Natural killer cell (primary cell): ENCODE results near the gene ZNF618. TPM values are rescaled to one million over a fixed set of nuclear protein-coding genes. Genes with fewer than 3 reads are reported as not detected.

Experiments used
- ATAC-seq, 3 donors: fragments of 150-1000 bp in 2 of 3; fragments of 200-7000 bp in 1 of 3; cut with Tn5 transposase; 1 replicate in 1 of 3; 2 replicates in 2 of 3; pipeline ENCODE4 v1.10.0; 2021; ENCODE audit warnings: mild to moderate bottlenecking in 2 of 3, moderate library complexity in 2 of 3
- DNase-seq, 2 donors: peaks; one replicate each; pipeline versions ENCODE4 v3.0.0 to v3.0.0-alpha.2; 2013 to 2021; ENCODE audit warnings: mixed read lengths in 1 of 2
- H3K27ac ChIP-seq: one replicate; pipeline ENCODE4 v1.5.1; 2013; ENCODE audit warnings: mild to moderate bottlenecking, low read length
- H3K27me3 ChIP-seq: one replicate; pipeline ENCODE4 v1.6.1; 2013; ENCODE audit warnings: low read length; ENCODE audit not compliant: control insufficient read depth, insufficient read depth
- H3K36me3 ChIP-seq: one replicate; pipeline ENCODE4 v1.6.1; 2013; ENCODE audit warnings: low read length; ENCODE audit not compliant: control insufficient read depth, insufficient read depth
- H3K4me1 ChIP-seq: one replicate; pipeline ENCODE4 v1.6.1; 2013; ENCODE audit warnings: low read length; ENCODE audit not compliant: control insufficient read depth, insufficient read depth
- H3K4me3 ChIP-seq: one replicate; pipeline ENCODE4 v1.5.1; 2013; ENCODE audit warnings: low read length
- H3K9me3 ChIP-seq: one replicate; pipeline ENCODE4 v1.6.1; 2013; ENCODE audit warnings: low read length; ENCODE audit not compliant: control insufficient read depth, insufficient read depth
- H3K27ac Mint-ChIP-seq, 2 donors: one replicate each; pipeline ENCODE4 v1.8.0; 2022; ENCODE audit warnings: mild to moderate bottlenecking in 2 of 2, mixed read lengths in 2 of 2, moderate library complexity in 1 of 2
- H3K27me3 Mint-ChIP-seq, 2 donors: one replicate each; pipeline ENCODE4 v1.8.0; 2022; ENCODE audit warnings: low read depth in 2 of 2, mixed read lengths in 2 of 2
- H3K36me3 Mint-ChIP-seq: one replicate; pipeline ENCODE4 v1.8.0; 2022; ENCODE audit warnings: mixed read lengths
- H3K4me1 Mint-ChIP-seq, 2 donors: one replicate each; pipeline ENCODE4 v1.8.0; 2022; ENCODE audit warnings: mixed read lengths in 2 of 2
- H3K4me3 Mint-ChIP-seq: one replicate; pipeline ENCODE4 v1.8.0; 2022; ENCODE audit warnings: mild to moderate bottlenecking, moderate library complexity, mixed read lengths
- H3K9me3 Mint-ChIP-seq, 2 donors: one replicate each; pipeline ENCODE4 v1.8.0; 2022; ENCODE audit warnings: mixed read lengths in 2 of 2
- CTCF ChIP-seq: fragments of 200-600 bp; IDR thresholded peaks from one replicate; pipeline ENCODE4 v1.8.0; 2022; ENCODE audit warnings: antibody characterized with exemption
- WGBS: methylation state at CpG from one replicate; pipeline ENCODE4 v1.1.7; 2013; ENCODE audit warnings: missing lambda C conversion rate; ENCODE audit not compliant: insufficient coverage; 5-methylcytosine and 5-hydroxymethylcytosine counted together
- intact Hi-C: fragments of 100-400 bp; cut with micrococcal nuclease; formaldehyde crosslinking; loops from one replicate; pipeline ENCODE4 v1.14.2; 2022
- total RNA-seq, 4 donors: library from RNA; stranded (reverse); fragments of 120-200 nt in 1 of 4; gene quantifications; one replicate each; pipeline versions ENCODE4 v1.2.3 to v1.2.4, GENCODE V29; 2013 to 2022

The ZNF618 gene
- 10 to 100 TPM in 2 of 3 donors, 1 to 10 TPM in 1; 9.2 to 10.7 (median 10.0) TPM for total RNA-seq
- total RNA-seq (2013), result 3.9 TPM

- Histone ChIP-seq H3K4me3 (peak within 1 kb of the TSS; percentile 90), H3K36me3 (no peaks in the 10 kb centered on the region), H3K9me3 (no peaks in the 10 kb centered on the region), H3K27ac (no peak within 1 kb of the TSS), H3K27me3 (peaks cover 2% of the 10 kb centered on the region), H3K4me1 (peaks cover 3% of the 10 kb centered on the region)
- WGBS, result under 1% methylated on average over 81 of the region's 84 CpGs
- peaks cover 0 to under 1% of the 10 kb centered on the region in 2 donors for H3K27me3 Mint-ChIP-seq
- peaks cover 8% of the 10 kb centered on the region for H3K36me3 Mint-ChIP-seq
- no peak for TF ChIP-seq CTCF
- H3K4me1 Mint-ChIP-seq, result peaks cover 13% of the 10 kb centered on the region in 2 donors
- DNase-seq (peak; percentile 29 to 33), ATAC-seq (peak; percentile 70 to 88 (median 87))
- peak within 1 kb of the TSS; percentile 73 to 87 for H3K27ac Mint-ChIP-seq
- intact Hi-C loops, result loop anchor here (2.0 to 5.0 kb wide), 2 partner anchors 70 to 194 kb away; no protein-coding TSS in a partner anchor
- H3K9me3 Mint-ChIP-seq, result no peaks in the 10 kb centered on the region
- H3K4me3 Mint-ChIP-seq, result peak within 1 kb of the TSS; percentile 99
Observed at GRCh38 chr9:113876151-113876992, at the start of gene ZNF618. ZNF618 (plus strand) TSS chr9:113876309; CDS start chr9:113876381, 72 bp downstream.

- H3K36me3 Mint-ChIP-seq, result peaks cover 15% of the 10 kb centered on the region
- TF ChIP-seq CTCF, result no peak
Observed at GRCh38 chr9:113828221-113828620, 47.9 kb upstream of the ZNF618 start.

GRCh38 chr9:113837334-113837733 lies 38.8 kb upstream of the ZNF618 start:
- Histone ChIP-seq H3K36me3 (no peaks in the 10 kb centered on the region), H3K9me3 (no peaks in the 10 kb centered on the region), H3K4me3 (no peak overlapping the region), H3K4me1 (no peaks in the 10 kb centered on the region), H3K27me3 (no peaks in the 10 kb centered on the region), H3K27ac (no peak overlapping the region)
- WGBS, result 100% methylated on average over 2 of the region's 3 CpGs
- H3K4me1 Mint-ChIP-seq, result no peaks in the 10 kb centered on the region
- H3K4me3 Mint-ChIP-seq, result no peak overlapping the region
- H3K27ac Mint-ChIP-seq, result no peak overlapping the region
- ATAC-seq (no peak), DNase-seq (no peak)
- peaks cover 6 to 38% of the 10 kb centered on the region in 2 donors for H3K27me3 Mint-ChIP-seq
- TF ChIP-seq CTCF, result no peak
- peaks cover 6% of the 10 kb centered on the region for H3K36me3 Mint-ChIP-seq
- intact Hi-C loops, result no loop called here
- no peaks in the 10 kb centered on the region for H3K9me3 Mint-ChIP-seq

More at GRCh38 chr9:113828221-113828620, 47.9 kb upstream of the ZNF618 start:
- Mint-ChIP-seq H3K9me3 (peaks cover 2 to 7% of the 10 kb centered on the region in 2 donors), H3K27ac (no peak overlapping the region), H3K4me1 (peaks cover 8 to 12% of the 10 kb centered on the region in 2 donors), H3K27me3 (peaks cover 6 to 20% of the 10 kb centered on the region in 2 donors), H3K4me3 (no peak overlapping the region)
- Histone ChIP-seq H3K4me3 (no peak overlapping the region), H3K4me1 (no peaks in the 10 kb centered on the region), H3K9me3 (no peaks in the 10 kb centered on the region), H3K36me3 (no peaks in the 10 kb centered on the region), H3K27me3 (no peaks in the 10 kb centered on the region), H3K27ac (no peak overlapping the region)
- intact Hi-C loops, result no loop called here
- ATAC-seq (no peak), DNase-seq (no peak)
- WGBS, result 20% methylated on average over 1 of the region's 1 CpG
